SK-N-SH treated with all-trans-retinoic acid at 6 μM for 48 hours (cell line): ENCODE measurements around the gene MAPK8IP3.

ENCODE experiments used
- ATAC-seq: fragments of 200-7000 bp; cut with Tn5 transposase; 3 replicates; pipeline ENCODE4 v1.9.1; 2020; ENCODE audit warnings: mild to moderate bottlenecking, moderate library complexity
- ARNTL ChIP-seq: fragments of 450-650 bp; formaldehyde crosslinking; IDR thresholded peaks from 2 replicates; pipeline ENCODE4 v1.5.0; 2020; ENCODE audit warnings: low read depth, mild to moderate bottlenecking, moderate library complexity, borderline replicate concordance
- BACH2 ChIP-seq: fragments of 250-450 bp; sonication (Bioruptor Pico); IDR thresholded peaks from 2 replicates; pipeline ENCODE4 v1.9.0; 2021; ENCODE audit warnings: mild to moderate bottlenecking, borderline replicate concordance
- CSDC2 ChIP-seq: fragments of 250-450 bp; sonication (Bioruptor Pico); IDR thresholded peaks from 2 replicates; pipeline ENCODE4 v1.5.0; 2020; ENCODE audit warnings: mild to moderate bottlenecking, moderate library complexity
- ESRRG ChIP-seq: fragments of 250-450 bp; sonication (Bioruptor Pico); IDR thresholded peaks from 2 replicates; pipeline ENCODE4 v1.6.1; 2021; ENCODE audit warnings: mild to moderate bottlenecking
- GLIS3 ChIP-seq: fragments of 250-450 bp; sonication (Bioruptor Pico); IDR thresholded peaks from 2 replicates; pipeline ENCODE4 v1.5.0; 2020; ENCODE audit warnings: mild to moderate bottlenecking, moderate library complexity
- ISL1 ChIP-seq: fragments of 250-450 bp; sonication (Bioruptor Pico); IDR thresholded peaks from 2 replicates; pipeline ENCODE4 v2.1.2; 2022; ENCODE audit warnings: mild to moderate bottlenecking, moderate library complexity
- OSR1 ChIP-seq: fragments of 250-450 bp; sonication (Bioruptor Pico); IDR thresholded peaks from 2 replicates; pipeline ENCODE4 v1.8.0; 2022; ENCODE audit warnings: moderate library complexity, mild to moderate bottlenecking, inconsistent platforms
- PPARA ChIP-seq: fragments of 250-450 bp; sonication (Bioruptor Pico); IDR thresholded peaks from 2 replicates; pipeline ENCODE4 v1.5.0; 2020; ENCODE audit warnings: mild to moderate bottlenecking, borderline replicate concordance
- RARB ChIP-seq: fragments of 250-450 bp; sonication (Bioruptor Pico); IDR thresholded peaks from 2 replicates; pipeline ENCODE4 v1.8.0; 2021; ENCODE audit warnings: mild to moderate bottlenecking, moderate library complexity
- SNAI2 ChIP-seq: fragments of 250-450 bp; sonication (Bioruptor Pico); IDR thresholded peaks from 2 replicates; pipeline ENCODE4 v1.5.0; 2020; ENCODE audit warnings: mild to moderate bottlenecking, moderate library complexity
- TCF4 ChIP-seq: fragments of 250-450 bp; sonication (Bioruptor Pico); IDR thresholded peaks from 2 replicates; pipeline ENCODE4 v1.8.0; 2021; ENCODE audit warnings: mild to moderate bottlenecking, moderate library complexity, borderline replicate concordance
- TOX ChIP-seq: fragments of 250-450 bp; sonication (Bioruptor Pico); IDR thresholded peaks from 2 replicates; pipeline ENCODE4 v1.8.0; 2021; ENCODE audit warnings: mild to moderate bottlenecking, moderate library complexity, borderline replicate concordance
- ZC3H10 ChIP-seq: fragments of 250-450 bp; sonication (Bioruptor Pico); IDR thresholded peaks from 2 replicates; pipeline ENCODE4 v1.5.1; 2021; ENCODE audit warnings: mild to moderate bottlenecking, moderate library complexity
- ZFP3 ChIP-seq: fragments of 250-450 bp; sonication (Bioruptor Pico); IDR thresholded peaks from 2 replicates; pipeline ENCODE4 v1.5.0; 2020; ENCODE audit warnings: mild to moderate bottlenecking, moderate library complexity
- ZFP30 ChIP-seq: fragments of 450-650 bp; formaldehyde crosslinking; IDR thresholded peaks from 2 replicates; pipeline ENCODE4 v1.5.0; 2022; ENCODE audit warnings: mild to moderate bottlenecking, moderate library complexity
- TF ChIP-seq, protein P1 (sequence below): fragments of 250-450 bp; sonication (Bioruptor Pico); IDR thresholded peaks from 2 replicates; pipeline ENCODE4 v1.5.0; 2020; ENCODE audit warnings: mild to moderate bottlenecking, moderate library complexity
- TF ChIP-seq, protein P2 (sequence below): fragments of 250-450 bp; sonication (Bioruptor Pico); IDR thresholded peaks from 2 replicates; pipeline ENCODE4 v1.5.1; 2021; ENCODE audit warnings: mild to moderate bottlenecking, moderate library complexity
- TF ChIP-seq, protein P3 (sequence below): fragments of 250-450 bp; sonication (Bioruptor Pico); IDR thresholded peaks from 2 replicates; pipeline ENCODE4 v1.8.0; 2021; ENCODE audit warnings: low read depth, mild to moderate bottlenecking, moderate library complexity, borderline replicate concordance
- TF ChIP-seq, protein P4 (sequence below): fragments of 250-450 bp; sonication (Bioruptor Pico); IDR thresholded peaks from 2 replicates; pipeline ENCODE4 v1.8.0; 2020; ENCODE audit warnings: mild to moderate bottlenecking, moderate library complexity, borderline replicate concordance

The MAPK8IP3 gene

DNA sequence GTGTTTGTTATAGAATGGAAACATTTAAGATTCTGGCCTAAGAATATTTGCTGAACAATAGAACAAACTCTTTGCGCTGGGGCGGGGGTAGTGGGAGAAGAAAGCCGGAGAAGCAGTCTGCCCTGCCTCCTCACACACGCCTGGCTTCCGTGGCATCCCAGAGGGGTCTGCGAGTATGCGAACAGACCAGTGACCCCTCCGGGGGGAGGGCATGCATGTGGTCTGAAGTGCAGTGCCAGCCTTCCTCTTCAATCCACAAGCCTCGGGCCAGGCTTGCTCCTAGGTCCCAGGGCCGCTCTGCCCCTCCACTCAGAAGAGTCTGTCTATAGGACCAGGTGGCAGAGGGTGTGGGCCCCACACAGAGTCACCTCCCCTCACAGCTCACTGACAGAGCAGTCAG lies 101.6 kb downstream of the MAPK8IP3 start:
- TF ChIP-seq, protein P1, sequence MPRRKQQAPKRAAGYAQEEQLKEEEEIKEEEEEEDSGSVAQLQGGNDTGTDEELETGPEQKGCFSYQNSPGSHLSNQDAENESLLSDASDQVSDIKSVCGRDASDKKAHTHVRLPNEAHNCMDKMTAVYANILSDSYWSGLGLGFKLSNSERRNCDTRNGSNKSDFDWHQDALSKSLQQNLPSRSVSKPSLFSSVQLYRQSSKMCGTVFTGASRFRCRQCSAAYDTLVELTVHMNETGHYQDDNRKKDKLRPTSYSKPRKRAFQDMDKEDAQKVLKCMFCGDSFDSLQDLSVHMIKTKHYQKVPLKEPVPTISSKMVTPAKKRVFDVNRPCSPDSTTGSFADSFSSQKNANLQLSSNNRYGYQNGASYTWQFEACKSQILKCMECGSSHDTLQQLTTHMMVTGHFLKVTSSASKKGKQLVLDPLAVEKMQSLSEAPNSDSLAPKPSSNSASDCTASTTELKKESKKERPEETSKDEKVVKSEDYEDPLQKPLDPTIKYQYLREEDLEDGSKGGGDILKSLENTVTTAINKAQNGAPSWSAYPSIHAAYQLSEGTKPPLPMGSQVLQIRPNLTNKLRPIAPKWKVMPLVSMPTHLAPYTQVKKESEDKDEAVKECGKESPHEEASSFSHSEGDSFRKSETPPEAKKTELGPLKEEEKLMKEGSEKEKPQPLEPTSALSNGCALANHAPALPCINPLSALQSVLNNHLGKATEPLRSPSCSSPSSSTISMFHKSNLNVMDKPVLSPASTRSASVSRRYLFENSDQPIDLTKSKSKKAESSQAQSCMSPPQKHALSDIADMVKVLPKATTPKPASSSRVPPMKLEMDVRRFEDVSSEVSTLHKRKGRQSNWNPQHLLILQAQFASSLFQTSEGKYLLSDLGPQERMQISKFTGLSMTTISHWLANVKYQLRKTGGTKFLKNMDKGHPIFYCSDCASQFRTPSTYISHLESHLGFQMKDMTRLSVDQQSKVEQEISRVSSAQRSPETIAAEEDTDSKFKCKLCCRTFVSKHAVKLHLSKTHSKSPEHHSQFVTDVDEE (CRISPR knock-in tag): no peak
- TF ChIP-seq PPARA (CRISPR knock-in tag) (no peak), ARNTL (CRISPR knock-in tag) (no peak), GLIS3 (CRISPR knock-in tag) (no peak), ZC3H10 (CRISPR knock-in tag) (no peak), CSDC2 (CRISPR knock-in tag) (no peak), ISL1 (CRISPR knock-in tag) (no peak), TOX (CRISPR knock-in tag) (no peak)
- TF ChIP-seq, protein P2, sequence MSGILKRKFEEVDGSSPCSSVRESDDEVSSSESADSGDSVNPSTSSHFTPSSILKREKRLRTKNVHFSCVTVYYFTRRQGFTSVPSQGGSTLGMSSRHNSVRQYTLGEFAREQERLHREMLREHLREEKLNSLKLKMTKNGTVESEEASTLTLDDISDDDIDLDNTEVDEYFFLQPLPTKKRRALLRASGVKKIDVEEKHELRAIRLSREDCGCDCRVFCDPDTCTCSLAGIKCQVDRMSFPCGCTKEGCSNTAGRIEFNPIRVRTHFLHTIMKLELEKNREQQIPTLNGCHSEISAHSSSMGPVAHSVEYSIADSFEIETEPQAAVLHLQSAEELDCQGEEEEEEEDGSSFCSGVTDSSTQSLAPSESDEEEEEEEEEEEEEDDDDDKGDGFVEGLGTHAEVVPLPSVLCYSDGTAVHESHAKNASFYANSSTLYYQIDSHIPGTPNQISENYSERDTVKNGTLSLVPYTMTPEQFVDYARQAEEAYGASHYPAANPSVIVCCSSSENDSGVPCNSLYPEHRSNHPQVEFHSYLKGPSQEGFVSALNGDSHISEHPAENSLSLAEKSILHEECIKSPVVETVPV (CRISPR knock-in tag): no peak
- TF ChIP-seq, protein P3, sequence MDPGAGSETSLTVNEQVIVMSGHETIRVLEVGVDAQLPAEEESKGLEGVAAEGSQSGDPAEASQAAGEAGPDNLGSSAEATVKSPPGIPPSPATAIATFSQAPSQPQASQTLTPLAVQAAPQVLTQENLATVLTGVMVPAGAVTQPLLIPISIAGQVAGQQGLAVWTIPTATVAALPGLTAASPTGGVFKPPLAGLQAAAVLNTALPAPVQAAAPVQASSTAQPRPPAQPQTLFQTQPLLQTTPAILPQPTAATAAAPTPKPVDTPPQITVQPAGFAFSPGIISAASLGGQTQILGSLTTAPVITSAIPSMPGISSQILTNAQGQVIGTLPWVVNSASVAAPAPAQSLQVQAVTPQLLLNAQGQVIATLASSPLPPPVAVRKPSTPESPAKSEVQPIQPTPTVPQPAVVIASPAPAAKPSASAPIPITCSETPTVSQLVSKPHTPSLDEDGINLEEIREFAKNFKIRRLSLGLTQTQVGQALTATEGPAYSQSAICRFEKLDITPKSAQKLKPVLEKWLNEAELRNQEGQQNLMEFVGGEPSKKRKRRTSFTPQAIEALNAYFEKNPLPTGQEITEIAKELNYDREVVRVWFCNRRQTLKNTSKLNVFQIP (CRISPR knock-in tag): no peak
- no peak for ATAC-seq

DNA sequence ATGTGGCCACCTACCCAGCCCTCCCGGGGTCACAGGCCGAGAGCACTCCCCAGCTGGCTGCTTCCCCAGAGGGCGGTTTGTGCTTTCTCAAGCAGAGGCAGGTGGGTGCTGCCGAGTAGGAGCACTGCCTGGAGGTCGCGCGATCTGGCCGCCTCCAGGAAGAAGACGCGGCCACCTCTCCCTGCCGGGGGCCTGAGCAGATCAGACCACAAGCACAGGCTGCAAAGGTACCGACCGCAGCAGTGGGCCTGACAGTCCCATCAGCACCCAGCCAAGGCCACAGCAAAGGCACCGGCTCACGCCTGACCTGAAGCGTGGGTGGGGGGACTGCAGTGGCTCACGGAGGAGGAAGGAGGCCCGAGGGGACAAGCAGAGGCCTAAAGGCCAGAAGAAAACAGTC lies 102.7 kb downstream of the MAPK8IP3 start:
- no peak for ATAC-seq
- no peak for TF ChIP-seq ZFP3 (CRISPR knock-in tag)

DNA sequence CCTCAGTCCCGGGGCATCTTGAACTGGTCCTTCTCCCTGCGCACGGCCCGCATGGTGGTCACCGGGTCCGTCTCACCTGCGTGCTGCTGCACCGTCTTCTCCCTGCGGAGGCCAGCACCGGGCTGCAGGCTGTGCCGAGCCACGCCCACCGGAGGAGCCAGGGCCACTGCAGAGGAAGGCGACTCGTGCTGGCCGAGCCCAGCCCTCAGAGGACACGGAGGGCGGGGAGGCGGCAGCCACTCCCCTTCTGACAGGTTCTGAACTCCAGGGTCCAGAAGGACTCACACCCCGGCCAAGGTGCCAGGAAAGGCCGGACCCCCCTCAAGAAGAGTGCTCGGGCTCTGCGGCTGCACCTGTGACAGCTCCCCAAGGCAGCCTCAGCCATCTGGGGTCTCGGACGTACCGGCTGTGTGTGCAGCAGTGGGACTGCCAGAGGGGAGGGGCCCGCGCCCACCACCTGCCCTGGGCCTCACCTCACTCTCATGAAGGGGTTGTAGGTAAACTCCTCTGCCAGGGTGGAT lies 103.3 kb downstream of the MAPK8IP3 start:
- no peak for TF ChIP-seq GLIS3 (CRISPR knock-in tag)
- TF ChIP-seq, protein P2 (CRISPR knock-in tag): no peak
- TF ChIP-seq TOX (CRISPR knock-in tag): no peak
- TF ChIP-seq ISL1 (CRISPR knock-in tag): no peak
- no peak for TF ChIP-seq ZC3H10 (CRISPR knock-in tag)
- TF ChIP-seq, protein P3 (CRISPR knock-in tag): no peak
- ATAC-seq: no peak

DNA sequence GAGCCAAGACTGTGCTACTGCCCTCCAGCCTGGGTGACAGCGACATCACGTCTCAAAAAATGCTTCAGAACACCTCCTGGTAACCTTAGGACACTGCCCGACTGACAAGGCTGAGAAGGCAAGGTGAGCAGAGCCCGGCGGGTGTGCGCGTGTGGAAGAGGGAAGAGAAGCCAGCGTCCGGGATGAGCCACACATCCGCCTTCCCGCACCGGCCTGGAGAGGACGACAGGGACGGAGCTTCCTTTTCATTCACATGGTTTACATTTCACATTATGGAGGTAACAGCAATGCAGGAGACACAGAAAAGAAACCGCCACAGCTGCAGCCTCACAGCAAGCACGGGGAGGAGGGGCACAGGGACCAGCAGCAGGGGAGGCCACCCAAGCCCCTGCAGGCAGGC lies 104.1 kb downstream of the MAPK8IP3 start:
- ATAC-seq: no peak
- TF ChIP-seq PPARA (CRISPR knock-in tag) (no peak), CSDC2 (CRISPR knock-in tag) (no peak), RARB (no peak), SNAI2 (CRISPR knock-in tag) (no peak), TOX (CRISPR knock-in tag) (no peak), TCF4 (CRISPR knock-in tag) (no peak), BACH2 (CRISPR knock-in tag) (no peak), ZFP3 (CRISPR knock-in tag) (no peak), ZC3H10 (CRISPR knock-in tag) (no peak), ESRRG (CRISPR knock-in tag) (no peak), OSR1 (no peak), ISL1 (CRISPR knock-in tag) (no peak), ZFP30 (CRISPR knock-in tag) (no peak)
- TF ChIP-seq, protein P4, sequence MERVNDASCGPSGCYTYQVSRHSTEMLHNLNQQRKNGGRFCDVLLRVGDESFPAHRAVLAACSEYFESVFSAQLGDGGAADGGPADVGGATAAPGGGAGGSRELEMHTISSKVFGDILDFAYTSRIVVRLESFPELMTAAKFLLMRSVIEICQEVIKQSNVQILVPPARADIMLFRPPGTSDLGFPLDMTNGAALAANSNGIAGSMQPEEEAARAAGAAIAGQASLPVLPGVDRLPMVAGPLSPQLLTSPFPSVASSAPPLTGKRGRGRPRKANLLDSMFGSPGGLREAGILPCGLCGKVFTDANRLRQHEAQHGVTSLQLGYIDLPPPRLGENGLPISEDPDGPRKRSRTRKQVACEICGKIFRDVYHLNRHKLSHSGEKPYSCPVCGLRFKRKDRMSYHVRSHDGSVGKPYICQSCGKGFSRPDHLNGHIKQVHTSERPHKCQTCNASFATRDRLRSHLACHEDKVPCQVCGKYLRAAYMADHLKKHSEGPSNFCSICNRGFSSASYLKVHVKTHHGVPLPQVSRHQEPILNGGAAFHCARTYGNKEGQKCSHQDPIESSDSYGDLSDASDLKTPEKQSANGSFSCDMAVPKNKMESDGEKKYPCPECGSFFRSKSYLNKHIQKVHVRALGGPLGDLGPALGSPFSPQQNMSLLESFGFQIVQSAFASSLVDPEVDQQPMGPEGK (CRISPR knock-in tag): no peak
- TF ChIP-seq, protein P1 (CRISPR knock-in tag): no peak
